Measurements from ENCODE around the gene CD3D. TPM values are rescaled to one million over a fixed set of nuclear protein-coding genes. Genes with fewer than 3 reads are reported as not detected.

The CD3D gene
- polyA plus RNA-seq, 1 experiment, result not detected

DNA sequence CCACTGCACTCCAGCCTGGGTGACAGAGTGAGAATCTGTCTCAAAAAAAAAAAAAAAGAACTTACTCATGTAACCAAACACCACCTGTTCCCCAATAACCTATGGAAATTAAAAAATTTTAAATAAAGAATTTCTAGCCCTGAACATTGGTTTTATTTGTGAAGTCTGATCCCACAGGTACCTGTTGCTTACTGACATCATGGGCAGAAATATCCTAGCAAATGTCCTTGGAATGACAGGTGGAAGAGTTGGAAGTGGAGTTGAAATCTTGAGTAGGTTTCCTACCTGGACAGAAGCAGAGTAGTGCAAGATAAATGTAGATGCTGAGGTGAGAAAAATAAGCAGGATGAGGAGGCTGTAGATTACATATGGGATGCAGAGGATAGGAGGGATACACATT, 17.2 kb downstream of the CD3D start:
- H3K36me3 ChIP-seq (ENCODE audit: control insufficient read depth, insufficient read depth, low read length), result no peaks in the 10 kb centered on the region
- TF ChIP-seq, protein P1, sequence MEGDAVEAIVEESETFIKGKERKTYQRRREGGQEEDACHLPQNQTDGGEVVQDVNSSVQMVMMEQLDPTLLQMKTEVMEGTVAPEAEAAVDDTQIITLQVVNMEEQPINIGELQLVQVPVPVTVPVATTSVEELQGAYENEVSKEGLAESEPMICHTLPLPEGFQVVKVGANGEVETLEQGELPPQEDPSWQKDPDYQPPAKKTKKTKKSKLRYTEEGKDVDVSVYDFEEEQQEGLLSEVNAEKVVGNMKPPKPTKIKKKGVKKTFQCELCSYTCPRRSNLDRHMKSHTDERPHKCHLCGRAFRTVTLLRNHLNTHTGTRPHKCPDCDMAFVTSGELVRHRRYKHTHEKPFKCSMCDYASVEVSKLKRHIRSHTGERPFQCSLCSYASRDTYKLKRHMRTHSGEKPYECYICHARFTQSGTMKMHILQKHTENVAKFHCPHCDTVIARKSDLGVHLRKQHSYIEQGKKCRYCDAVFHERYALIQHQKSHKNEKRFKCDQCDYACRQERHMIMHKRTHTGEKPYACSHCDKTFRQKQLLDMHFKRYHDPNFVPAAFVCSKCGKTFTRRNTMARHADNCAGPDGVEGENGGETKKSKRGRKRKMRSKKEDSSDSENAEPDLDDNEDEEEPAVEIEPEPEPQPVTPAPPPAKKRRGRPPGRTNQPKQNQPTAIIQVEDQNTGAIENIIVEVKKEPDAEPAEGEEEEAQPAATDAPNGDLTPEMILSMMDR (IDR thresholded peaks at IDR 0.05; ENCODE audit: insufficient read depth, low read depth, low read length), result no peak
- CTCF ChIA-PET, result no interaction called here
- H3K4me3 ChIP-seq (ENCODE audit: low read depth, low read length), result no peak overlapping the region
- POLR2A ChIA-PET, result no interaction called here
- DNase-seq (ENCODE audit: low read depth), result no peak
- H3K27me3 ChIP-seq (ENCODE audit: control insufficient read depth, insufficient read depth, low read length), result no peaks in the 10 kb centered on the region

DNA sequence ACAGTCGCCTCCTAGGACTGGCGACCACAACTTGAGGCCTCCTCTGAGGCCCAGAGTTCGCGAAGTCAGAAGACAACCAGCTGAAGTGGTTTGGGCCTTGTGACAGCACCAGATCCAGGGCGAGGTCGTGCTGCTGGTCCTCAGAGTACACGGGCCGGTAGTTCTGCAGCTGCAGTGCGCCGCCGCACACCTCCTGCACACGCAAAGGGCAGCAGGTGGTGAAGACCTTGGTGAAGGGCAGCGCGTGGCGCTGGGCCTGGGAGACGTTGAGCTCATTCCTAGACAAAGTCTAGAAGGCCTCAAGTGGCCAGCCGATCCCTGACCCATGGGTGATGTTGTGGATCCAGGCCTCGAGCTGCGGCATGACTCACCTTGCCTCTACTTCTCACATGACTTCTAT, 19.8 kb downstream of the CD3D start:
- TF ChIP-seq, protein P1 (IDR thresholded peaks at IDR 0.05; ENCODE audit: insufficient read depth, low read depth, low read length), result no peak
- Histone ChIP-seq H3K4me3 (ENCODE audit: low read depth, low read length) (no peak overlapping the region), H3K36me3 (ENCODE audit: control insufficient read depth, insufficient read depth, low read length) (no peaks in the 10 kb centered on the region), H3K27me3 (ENCODE audit: control insufficient read depth, insufficient read depth, low read length) (peaks cover 4% of the 10 kb centered on the region)
- ChIA-PET POLR2A (no interaction called here), CTCF (no interaction called here)
- DNase-seq (ENCODE audit: low read depth), result no peak

DNA sequence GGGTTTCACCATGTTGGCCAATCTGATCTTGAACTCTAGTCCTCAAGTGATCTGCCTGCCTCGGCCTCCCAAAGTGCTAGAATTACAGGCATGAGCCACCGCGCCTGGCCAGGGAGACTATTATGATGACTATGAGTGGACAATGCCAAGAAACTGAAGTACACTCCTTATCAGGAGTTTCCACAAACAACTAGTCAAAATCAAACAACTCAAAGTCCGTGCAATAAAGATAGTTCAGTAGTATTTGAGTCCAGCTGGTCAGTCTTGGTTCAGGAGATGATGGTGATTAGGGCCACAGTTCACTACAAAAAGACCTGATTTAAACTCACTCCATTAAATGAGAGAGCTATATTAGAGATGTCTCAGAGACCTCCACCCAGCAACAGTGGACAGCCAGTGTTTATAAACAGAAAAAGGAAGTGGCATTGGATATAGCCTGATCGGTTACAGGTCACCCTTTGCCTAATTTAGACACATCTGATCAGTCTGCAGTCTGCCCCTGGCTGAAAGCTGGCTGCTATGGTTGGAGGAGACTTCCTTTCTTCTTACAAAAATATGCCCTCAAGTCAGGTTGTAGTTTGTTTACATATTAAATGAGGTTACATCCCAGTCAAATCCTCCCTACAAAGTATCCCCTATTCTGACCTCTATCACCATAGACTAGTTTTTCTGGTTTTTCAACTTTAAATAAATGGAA, 21.0 kb downstream of the CD3D start:
- Histone ChIP-seq H3K36me3 (ENCODE audit: control insufficient read depth, insufficient read depth, low read length) (no peaks in the 10 kb centered on the region), H3K4me3 (ENCODE audit: low read depth, low read length) (no peak overlapping the region), H3K27me3 (ENCODE audit: control insufficient read depth, insufficient read depth, low read length) (peaks cover 4% of the 10 kb centered on the region)
- DNase-seq (ENCODE audit: low read depth), result no peak
- CTCF ChIA-PET, result no interaction called here
- TF ChIP-seq, protein P1 (IDR thresholded peaks at IDR 0.05; ENCODE audit: insufficient read depth, low read depth, low read length), result no peak
- POLR2A ChIA-PET, result no interaction called here

DNA sequence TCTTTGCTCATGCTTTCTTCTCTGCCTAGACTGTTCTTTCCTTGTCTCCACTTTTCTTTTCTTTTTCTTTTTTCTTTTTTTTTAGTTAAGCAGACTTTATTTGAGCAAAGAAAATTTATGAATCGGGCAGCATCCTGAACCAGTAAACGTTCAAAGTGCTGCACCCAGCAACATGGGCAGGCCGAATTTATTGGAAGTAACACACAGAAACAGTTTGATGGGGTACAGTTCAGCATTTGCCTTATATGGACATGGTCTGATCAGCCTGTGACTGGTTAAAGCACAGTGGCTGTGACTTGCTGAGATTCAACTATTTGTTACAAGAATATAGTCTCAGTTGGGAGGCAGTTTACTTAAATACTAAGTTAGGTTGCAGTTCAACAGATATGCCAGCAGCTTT, 22.0 kb downstream of the CD3D start:
- Histone ChIP-seq H3K4me3 (ENCODE audit: low read depth, low read length) (no peak overlapping the region), H3K27me3 (ENCODE audit: control insufficient read depth, insufficient read depth, low read length) (peaks cover 4% of the 10 kb centered on the region), H3K36me3 (ENCODE audit: control insufficient read depth, insufficient read depth, low read length) (no peaks in the 10 kb centered on the region)
- ChIA-PET CTCF (no interaction called here), POLR2A (no interaction called here)
- DNase-seq (ENCODE audit: low read depth), result no peak
- TF ChIP-seq, protein P1 (IDR thresholded peaks at IDR 0.05; ENCODE audit: insufficient read depth, low read depth, low read length), result no peak

DNA sequence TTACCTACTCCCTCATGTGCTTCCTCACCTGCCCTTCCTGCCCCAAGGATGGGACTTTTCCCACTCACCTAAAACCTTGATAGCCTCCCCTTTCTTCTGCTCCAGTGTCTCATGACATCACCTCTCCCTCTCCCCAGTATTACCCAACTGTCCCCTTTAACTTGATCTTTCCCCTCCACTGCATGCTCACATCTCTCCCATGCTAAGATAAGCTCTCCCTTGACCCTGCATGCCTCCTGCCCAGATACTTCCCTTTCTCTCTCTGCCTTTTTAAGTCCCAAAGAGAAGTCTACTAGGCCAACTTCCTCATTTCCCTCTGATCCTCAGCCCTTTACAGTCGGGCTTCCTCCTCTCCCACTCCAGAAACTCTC, 23.2 kb downstream of the CD3D start:
- CTCF ChIA-PET, result no interaction called here
- POLR2A ChIA-PET, result no interaction called here
- no peaks in the 10 kb centered on the region for H3K36me3 ChIP-seq (ENCODE audit: control insufficient read depth, insufficient read depth, low read length)

More for the DNA sequence above, 23.2 kb downstream of the CD3D start:
- no peak overlapping the region for H3K4me3 ChIP-seq (ENCODE audit: low read depth, low read length)
- H3K27me3 ChIP-seq (ENCODE audit: control insufficient read depth, insufficient read depth, low read length), result peaks cover 7% of the 10 kb centered on the region
- DNase-seq (ENCODE audit: low read depth), result no peak
- TF ChIP-seq, protein P1 (IDR thresholded peaks at IDR 0.05; ENCODE audit: insufficient read depth, low read depth, low read length), result no peak

Data from BJ (cell line).